H7 (cell line): Measurements from ENCODE around the gene SPINK7. TPM values are rescaled to one million over a fixed set of nuclear protein-coding genes. Genes with fewer than 3 reads are reported as not detected.
"Not testable (repeated sequence)": the region's sequence is repeated elsewhere in the genome, so short reads cannot be mapped to it uniquely, and the experiment has no call there.

ENCODE experiments used
- DNase-seq: peaks from one replicate; pipeline ENCODE4 v3.0.0; 2012
- H3K27me3 ChIP-seq: 2 replicates; pipeline ENCODE4 v1.6.0; 2011; ENCODE audit warnings: mild to moderate bottlenecking, low read length; ENCODE audit not compliant: control insufficient read depth, insufficient read depth
- H3K36me3 ChIP-seq: replicated peaks from 2 replicates; pipeline ENCODE4 v1.5.1; 2011; ENCODE audit warnings: low read length; ENCODE audit not compliant: control insufficient read depth, insufficient read depth
- H3K4me3 ChIP-seq: 2 replicates; pipeline ENCODE4 v1.5.1; 2011; ENCODE audit warnings: low read depth, mild to moderate bottlenecking, control low read depth, low read length, moderate library complexity; ENCODE audit not compliant: insufficient read depth
- total RNA-seq: library from RNA; depleted of rRNA; stranded (reverse); fragments of >200 nt; shearing (Covaris generic); gene quantifications from 2 replicates; pipeline ENCODE4 v1.2.3, GENCODE V29; 2014; rRNA removed

The SPINK7 gene
- total RNA-seq, result not detected in 2 replicates

GRCh38 chr5:148312153-148312552, at the start of gene SPINK7:
Gene SPINK7, plus strand, starts transcription at chr5:148312423. Its CDS starts 61 bp downstream, at chr5:148312484.
- no peak for DNase-seq
- H3K27me3 ChIP-seq, result no peaks in the 10 kb centered on the region
- no peaks in the 10 kb centered on the region for H3K36me3 ChIP-seq
- H3K4me3 ChIP-seq, result no peak within 1 kb of the TSS

- Histone ChIP-seq H3K36me3 (no peaks in the 10 kb centered on the region), H3K27me3 (no peaks in the 10 kb centered on the region), H3K4me3 (no peak overlapping the region)
- DNase-seq, result no peak
Observed at GRCh38 chr5:148267962-148268361, 44.3 kb upstream of the SPINK7 start.

- H3K27me3 ChIP-seq, result no peaks in the 10 kb centered on the region
- H3K36me3 ChIP-seq, result no peaks in the 10 kb centered on the region
- no peak within 1 kb of the TSS for H3K4me3 ChIP-seq
- DNase-seq, result no peak
Observed at GRCh38 chr5:148268566-148268965, 43.7 kb upstream of the SPINK7 start, which contains the start of gene SPINK13. Gene SPINK13, plus strand, starts transcription at chr5:148268794. Its CDS starts 1,279 bp downstream, at chr5:148270073.

- H3K36me3 ChIP-seq, DNase-seq, H3K27me3 ChIP-seq, H3K4me3 ChIP-seq: not testable (repeated sequence)
Observed at GRCh38 chr5:148275129-148275528, 37.1 kb upstream of the SPINK7 start.

GRCh38 chr5:148280893-148281292, 31.3 kb upstream of the SPINK7 start:
- not testable (repeated sequence) for H3K4me3 ChIP-seq, DNase-seq, H3K27me3 ChIP-seq, H3K36me3 ChIP-seq

- not testable (repeated sequence) for H3K36me3 ChIP-seq, H3K27me3 ChIP-seq, DNase-seq, H3K4me3 ChIP-seq
Observed at GRCh38 chr5:148281336-148281735, 30.9 kb upstream of the SPINK7 start.

- Histone ChIP-seq H3K27me3 (no peaks in the 10 kb centered on the region), H3K4me3 (no peak overlapping the region), H3K36me3 (no peaks in the 10 kb centered on the region)
- peak; percentile 24 for DNase-seq
Observed at GRCh38 chr5:148290271-148291195, 21.7 kb upstream of the SPINK7 start.

- Histone ChIP-seq H3K4me3 (no peak overlapping the region), H3K36me3 (no peaks in the 10 kb centered on the region), H3K27me3 (no peaks in the 10 kb centered on the region)
- DNase-seq, result no peak
Observed at GRCh38 chr5:148297731-148298130, 14.5 kb upstream of the SPINK7 start.

GRCh38 chr5:148306446-148306845, 5.8 kb upstream of the SPINK7 start:
- Histone ChIP-seq H3K27me3 (no peaks in the 10 kb centered on the region), H3K4me3 (no peak overlapping the region), H3K36me3 (no peaks in the 10 kb centered on the region)
- DNase-seq, result no peak

GRCh38 chr5:148309019-148309418, 3.2 kb upstream of the SPINK7 start:
- DNase-seq, result no peak
- H3K27me3 ChIP-seq, result no peaks in the 10 kb centered on the region
- H3K36me3 ChIP-seq, result no peaks in the 10 kb centered on the region
- H3K4me3 ChIP-seq, result no peak overlapping the region

- H3K4me3 ChIP-seq, result no peak overlapping the region
- H3K27me3 ChIP-seq, result no peaks in the 10 kb centered on the region
- DNase-seq, result no peak
- H3K36me3 ChIP-seq, result no peaks in the 10 kb centered on the region
Observed at GRCh38 chr5:148309746-148310145, 2.5 kb upstream of the SPINK7 start.

- Histone ChIP-seq H3K4me3 (no peak overlapping the region), H3K27me3 (no peaks in the 10 kb centered on the region), H3K36me3 (no peaks in the 10 kb centered on the region)
- no peak for DNase-seq
Observed at GRCh38 chr5:148311484-148311883, 739 bp upstream of the SPINK7 start.

- H3K27me3 ChIP-seq, result no peaks in the 10 kb centered on the region
- H3K4me3 ChIP-seq, result no peak overlapping the region
- H3K36me3 ChIP-seq, result no peaks in the 10 kb centered on the region
- no peak for DNase-seq
Observed at GRCh38 chr5:148314187-148314586, 2.0 kb downstream of the SPINK7 start.

GRCh38 chr5:148314731-148315130, 2.5 kb downstream of the SPINK7 start:
- no peak overlapping the region for H3K4me3 ChIP-seq
- no peaks in the 10 kb centered on the region for H3K27me3 ChIP-seq
- H3K36me3 ChIP-seq, result no peaks in the 10 kb centered on the region
- no peak for DNase-seq
